Activated CD4-positive, alpha-beta T cell treated with anti-CD3 and anti-CD28 coated beads, Interleukin-2, Interleukin-4, amounts not matched to agents 100 ng/mL and 50 ng/mL, durations not matched to agents 16 hours and 8 hours (primary cell): ENCODE measurements around the gene GRIN2A.

ENCODE experiments used
- DNase-seq: peaks from one replicate; pipeline ENCODE4 v3.0.0-alpha.2; 2020; ENCODE audit warnings: low spot score

Gene GRIN2A

DNA sequence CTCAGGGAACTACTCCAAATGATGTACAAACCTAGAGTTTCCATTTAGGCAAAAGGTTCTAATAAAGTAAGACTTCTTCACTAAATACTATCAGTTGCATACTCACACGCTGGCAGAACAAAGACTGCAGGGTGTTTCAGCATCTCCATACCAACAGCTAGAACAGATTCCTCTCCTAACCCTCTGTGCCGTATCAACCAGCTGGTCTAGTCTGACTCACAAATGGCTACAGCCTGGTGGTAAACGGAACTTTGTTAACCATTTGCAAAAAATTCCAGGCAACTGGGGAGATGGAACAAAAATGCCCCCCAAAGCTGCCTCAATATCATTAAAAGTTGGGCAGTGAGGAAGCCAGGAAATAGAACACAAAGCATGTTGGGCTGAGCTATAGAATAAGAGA, 217.1 kb downstream of the GRIN2A start:
- DNase-seq, result no peak

DNA sequence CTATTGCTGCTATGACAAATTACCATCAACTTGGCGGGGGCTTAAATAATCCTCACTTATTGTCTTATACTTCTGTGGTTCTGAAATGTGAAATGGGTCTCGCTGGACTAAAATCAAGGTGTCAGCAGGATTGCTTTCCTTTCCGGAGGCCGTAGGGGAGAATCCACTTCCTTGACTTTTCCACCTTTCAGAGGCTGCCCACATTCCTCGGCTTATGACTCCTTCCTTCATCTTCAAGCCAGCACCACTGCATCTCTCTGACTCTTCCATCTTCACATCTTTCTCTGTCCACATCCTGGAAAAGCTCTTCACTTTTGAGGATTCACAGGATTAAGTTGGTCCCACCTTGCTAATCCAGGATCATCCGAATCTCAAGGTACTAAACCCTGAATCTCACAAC, 217.8 kb downstream of the GRIN2A start:
- no peak for DNase-seq

DNA sequence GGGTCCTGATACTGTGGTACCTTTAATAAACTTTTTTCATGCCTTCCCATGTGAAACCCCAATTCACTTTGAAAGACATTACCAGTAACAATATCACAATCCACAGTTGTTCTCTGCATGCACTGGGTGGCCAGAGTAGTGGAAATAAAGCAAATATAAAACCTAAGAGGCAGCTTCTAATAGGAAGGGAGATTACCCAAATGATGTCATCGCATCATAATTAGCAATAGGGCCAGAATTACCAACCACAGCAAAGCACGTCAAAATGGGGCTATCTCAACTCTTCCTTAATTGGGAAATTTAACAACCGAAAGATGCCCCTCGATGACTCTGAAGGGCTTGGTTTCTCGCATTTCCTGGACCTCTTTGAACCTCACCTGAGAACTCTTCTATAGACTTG, 224.8 kb downstream of the GRIN2A start:
- DNase-seq, result no peak

DNA sequence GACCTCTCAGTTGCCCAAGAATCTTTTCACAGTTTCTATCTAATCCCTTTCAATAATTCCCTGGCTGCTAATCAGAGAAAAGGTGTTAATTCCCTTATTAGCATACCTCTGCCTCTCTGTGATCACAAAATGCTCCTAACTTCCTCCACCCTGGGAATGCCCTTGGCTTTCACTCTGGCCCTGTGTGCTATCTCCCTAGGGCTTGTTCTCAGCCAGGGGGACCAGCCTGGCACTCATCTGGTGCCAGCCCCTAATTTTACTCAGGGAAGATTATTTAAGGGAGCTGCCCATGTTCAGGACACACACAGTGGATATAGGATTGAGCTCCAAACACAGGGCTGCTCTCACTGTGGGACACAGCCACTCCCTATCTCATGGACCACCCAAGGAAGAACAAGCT, 225.2 kb downstream of the GRIN2A start:
- no peak for DNase-seq

DNA sequence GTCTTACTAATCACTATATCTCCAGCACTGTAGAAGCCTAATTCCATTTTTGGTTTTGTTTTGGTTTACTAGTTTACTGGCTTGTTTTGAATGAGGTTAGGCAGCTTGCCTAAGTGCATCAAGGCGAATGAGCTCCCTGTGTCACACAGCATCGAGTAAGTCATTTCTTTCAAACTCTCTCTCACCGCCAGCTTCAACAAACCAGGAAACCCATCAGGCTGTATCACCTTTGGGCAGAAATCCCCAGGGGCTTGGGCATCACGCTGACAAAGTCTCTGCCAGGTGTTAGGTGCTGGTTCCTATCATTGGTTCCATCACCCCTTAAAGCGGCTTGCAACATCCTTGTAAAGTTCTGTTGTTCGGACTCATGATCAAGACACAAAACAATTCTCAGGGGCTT, 226.6 kb downstream of the GRIN2A start:
- no peak for DNase-seq

DNA sequence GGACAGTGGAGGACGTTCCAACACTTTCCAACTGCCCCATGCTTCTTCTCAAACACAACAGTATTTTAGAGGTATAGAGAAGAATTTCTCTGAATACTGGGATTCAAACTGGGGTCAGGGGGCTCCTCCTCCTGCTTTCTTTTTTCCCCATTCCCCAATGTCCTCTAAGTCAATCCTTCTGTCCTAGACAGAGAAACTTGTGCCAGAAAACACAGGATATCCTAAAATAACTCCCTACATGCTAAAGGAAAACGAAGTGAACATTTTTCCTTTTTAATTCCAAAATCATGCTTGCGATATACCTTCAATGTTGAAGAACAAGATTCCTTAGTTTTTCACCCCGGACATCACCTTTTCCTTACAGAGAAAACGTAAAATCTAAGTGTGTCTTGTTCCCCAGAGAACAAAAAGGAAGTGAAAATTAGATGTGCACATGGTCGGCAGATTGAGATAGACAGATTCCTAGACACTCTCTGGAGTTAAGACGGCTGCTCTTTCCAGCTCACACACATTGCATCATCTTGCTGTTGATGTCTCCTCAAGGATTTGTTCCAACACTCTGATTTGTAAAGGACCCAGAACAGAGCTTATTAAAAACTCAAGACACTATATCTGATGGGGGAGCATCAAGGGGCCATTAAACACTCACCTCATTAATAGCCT, 228.2 kb downstream of the GRIN2A start:
- no peak for DNase-seq

DNA sequence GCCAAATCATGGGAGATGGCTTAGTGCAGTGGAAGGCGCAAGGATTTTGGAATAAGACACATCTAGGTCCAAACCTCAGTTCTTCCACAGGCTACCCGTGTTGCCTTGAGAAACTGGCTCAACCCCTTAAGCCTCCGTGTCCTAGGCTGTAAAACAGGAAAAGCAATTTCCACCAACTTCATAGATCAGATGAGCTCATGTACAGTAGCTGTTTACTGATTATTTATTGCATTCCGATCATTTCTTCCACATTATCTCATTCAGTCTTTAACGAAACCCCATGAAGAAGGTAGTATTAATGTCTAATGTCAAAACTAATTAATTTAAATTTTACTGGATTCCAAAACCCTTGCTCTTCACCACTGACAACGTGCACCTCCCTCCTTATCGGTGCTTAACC, 231.6 kb downstream of the GRIN2A start:
- DNase-seq, result no peak

DNA sequence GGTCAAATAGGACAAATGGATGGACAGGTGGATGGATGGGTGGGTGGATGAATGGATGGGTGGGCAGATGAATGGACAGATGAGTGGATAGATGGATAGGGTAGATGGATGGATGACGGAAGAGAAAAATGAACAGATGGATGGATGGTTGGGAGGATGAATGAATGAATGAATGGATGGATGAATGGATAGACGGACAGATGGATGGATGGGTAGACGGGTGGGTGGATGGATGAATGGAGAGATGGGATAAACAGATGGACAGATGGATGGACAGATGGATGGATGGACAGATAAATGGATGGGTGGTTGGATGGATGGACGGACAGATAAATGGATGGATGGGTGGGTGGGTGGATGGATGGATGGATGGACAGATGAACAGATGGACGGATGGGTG, 232.8 kb downstream of the GRIN2A start:
- DNase-seq, result no peak

DNA sequence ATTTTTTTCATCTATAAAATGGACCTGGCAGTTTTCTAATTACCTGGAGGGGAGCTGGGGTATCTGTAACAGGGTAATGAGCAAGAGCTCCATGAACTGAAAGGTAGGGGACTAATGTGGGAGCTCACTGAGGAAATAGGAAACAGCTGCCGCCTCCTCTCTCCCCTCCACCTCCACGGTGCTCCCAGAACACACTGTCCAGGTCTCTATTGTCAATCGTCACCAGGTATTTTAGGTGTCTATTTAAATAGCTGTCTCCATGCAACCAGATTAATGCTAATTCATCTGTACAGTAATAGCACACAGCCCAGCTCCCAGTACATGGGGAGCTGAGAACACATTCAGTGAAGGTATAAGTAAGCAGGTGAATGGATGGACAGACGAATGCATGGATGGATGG, 233.3 kb downstream of the GRIN2A start:
- DNase-seq, result no peak

DNA sequence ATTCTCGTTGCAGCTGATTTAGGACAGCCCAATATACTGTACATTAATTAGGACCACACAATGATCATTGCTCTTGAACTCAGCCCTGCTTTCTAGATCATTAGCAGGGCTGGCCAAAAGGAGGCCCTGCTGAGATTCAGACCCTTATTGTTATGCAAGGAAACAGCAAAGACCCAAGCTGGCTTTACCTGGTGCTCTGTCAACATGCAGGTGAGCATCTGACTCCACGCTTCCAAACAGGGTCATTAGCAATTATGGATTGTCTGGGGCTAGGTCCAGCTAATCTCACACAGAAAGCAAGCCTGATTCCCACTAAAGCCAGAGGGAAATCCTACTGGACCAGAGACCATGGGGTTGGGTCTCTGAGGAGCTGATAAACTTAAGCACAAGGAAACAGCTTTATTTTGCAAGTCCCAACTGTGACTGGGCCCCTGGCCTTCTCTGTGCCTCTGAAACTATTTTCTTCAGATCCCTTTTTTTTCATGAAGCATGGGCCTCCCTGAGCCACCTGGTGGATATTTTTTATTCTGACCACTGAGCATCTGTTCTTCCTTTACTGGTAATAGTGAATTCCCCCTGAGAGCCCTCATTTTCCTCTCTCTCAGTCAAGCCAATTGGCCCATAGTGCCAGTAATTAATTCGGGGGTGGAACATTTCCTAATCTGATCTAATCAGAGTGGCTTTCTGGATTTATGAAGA, 236.1 kb downstream of the GRIN2A start:
- no peak for DNase-seq

DNA sequence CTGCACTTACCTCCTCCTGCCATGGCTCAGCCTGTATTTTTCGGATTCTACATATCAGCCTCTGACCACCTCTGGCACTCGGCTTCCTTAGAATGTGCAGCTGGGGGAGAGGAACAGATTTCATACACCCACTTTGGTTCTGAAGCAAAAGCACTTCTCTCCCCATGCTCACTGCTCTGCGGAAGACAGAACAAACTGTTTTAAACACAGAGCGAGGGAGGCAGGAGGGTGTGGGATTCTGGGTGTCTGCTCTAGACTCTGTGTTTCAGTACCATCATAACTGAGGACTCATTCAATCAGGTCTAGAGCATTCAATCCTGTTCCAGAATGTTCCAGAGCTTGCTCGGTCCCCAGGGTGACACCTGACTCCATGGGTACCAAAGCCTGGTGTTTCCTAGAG, 239.1 kb downstream of the GRIN2A start:
- no peak for DNase-seq

DNA sequence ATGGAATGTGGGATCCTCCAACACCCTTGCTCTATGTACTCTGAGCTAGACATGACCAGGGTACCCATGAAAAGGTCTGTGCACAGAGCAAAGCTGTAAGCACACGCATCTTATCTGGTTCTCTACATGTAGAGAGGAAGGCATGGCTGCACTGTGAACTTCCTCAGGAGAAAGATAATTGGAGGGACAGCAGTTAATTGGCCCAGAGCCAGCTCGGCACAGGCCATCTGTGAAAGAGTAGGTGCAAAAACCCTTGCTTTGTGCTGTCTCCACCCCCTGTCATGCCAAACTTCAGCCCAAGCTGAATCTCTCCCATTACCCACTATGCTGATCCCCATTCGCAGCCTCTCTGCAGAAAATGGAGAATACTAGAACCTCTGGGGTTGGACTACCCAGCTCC, 241.0 kb downstream of the GRIN2A start:
- no peak for DNase-seq

DNA sequence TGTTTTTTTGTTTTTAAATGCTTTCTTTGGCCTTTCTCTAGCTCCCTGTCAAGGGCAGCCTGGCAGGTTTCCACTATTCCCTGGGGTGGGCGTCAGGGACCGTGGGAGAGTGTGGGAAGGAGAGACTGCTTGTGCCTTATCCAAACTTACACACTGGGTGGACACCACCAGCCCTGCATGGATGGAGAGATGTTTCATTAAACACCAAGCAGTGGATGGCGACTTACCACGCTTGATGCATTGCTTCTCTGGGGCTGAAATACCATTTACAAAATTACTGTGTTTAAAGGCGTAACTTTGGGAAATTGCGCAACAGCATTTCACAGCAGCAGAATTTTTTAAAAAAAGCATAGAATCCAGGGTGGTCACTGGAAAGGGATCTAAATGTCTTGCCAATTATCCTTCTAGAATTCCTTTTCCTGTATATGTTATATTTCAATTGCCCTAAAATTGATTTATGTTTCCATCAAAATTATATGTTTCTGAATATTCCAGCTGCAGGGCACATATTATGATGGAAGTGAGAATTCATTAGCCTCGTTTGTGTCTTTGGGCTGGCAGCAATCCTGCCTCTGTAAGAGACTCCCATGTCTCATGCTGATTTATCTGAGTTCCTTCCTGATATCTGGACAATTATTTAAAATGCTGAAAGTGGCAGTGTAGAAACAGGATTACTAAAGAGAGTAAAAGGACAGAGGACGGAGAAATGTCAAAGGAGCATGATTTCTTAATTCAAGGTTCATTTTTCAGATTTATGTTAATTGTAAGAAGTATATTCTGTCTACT, 247.3 kb downstream of the GRIN2A start:
- no peak for DNase-seq

DNA sequence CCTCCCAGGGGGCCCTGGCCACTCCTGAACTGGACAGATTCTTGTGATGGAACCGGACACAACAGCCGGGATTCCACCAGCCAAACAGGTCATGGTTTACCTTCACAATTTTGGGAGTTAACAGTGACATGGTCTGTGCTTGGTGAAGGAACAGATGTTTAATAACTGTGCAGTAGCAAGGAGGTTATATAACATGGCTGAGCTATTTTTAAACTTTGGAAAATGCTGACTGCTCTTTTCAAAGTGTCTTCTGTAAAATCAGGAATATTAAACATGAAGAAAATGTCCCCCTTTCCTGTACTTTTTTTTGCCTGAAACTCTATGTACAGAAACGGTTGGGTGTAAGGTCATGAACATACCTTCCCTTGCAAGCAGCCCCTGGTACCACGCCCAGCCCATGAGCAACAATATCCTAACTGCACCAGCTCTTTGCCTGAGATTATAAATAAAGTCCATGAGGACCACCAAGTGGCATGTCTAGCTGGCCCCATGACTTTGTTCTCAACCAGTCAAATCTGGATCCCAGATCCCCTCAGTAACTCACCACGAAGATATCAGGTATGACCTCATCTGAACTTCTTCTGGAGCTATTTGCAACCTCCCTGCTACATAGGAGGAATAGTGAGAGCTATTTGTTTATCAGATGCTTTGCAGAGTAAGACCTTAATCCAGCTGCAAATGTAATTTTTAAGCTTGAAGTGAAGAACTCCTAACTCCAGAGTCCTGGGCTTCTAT, 249.1 kb downstream of the GRIN2A start:
- no peak for DNase-seq

DNA sequence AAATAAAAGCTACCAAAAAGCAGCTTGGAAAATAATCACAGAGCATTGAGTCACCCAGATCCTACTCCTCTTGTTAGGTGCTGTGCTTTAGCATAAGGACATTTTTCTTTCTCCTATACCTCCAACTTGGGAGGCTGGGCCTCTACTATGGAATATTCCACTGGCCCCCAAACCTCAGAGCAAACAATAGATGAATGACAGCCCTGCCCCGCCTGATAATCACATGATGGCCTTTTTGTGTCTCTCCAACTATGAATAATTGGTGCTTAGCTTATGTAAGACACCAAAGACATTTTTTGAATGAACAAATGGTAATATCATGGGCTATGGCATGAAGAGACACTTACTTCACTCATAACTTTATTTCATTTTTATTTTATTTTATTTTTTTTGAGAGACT, 250.2 kb downstream of the GRIN2A start:
- no peak for DNase-seq

DNA sequence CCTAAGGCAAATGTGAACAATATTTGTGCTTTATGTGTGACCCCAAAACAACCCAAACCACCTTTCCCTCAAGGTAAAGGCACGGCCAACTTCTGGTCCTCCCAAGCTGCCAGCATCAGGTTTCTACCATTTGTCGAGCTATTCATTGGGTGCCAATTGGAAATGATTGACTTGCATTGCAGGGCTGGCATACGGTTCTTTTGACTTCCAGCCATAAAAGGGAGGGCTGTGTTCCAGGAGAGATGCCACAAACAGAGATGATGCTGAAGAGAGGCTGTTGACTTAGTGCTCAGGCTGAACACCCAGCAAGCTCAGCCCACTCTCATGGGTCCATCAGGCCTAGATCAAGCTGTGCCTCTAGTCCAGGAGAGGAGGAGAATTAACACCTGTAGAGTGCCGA, 252.4 kb downstream of the GRIN2A start:
- no peak for DNase-seq

DNA sequence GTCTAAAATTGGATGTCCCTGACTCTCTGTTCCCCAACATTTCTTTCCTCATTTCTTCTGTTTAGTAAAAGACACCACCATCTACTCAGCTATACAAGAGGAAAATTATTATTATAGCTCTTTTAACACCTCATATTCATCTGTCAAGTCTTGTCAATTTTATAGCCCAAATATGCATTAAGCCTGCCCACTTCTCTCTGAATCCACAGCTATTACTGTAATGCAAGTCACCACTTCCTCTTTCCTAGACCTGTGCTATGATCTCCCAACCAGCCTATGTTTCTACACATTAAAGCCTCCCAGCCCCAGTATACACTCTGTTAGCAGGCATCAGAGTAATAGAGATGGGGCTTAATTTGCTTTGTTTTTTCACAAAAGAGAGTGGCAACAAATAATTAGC, 252.9 kb downstream of the GRIN2A start:
- no peak for DNase-seq

DNA sequence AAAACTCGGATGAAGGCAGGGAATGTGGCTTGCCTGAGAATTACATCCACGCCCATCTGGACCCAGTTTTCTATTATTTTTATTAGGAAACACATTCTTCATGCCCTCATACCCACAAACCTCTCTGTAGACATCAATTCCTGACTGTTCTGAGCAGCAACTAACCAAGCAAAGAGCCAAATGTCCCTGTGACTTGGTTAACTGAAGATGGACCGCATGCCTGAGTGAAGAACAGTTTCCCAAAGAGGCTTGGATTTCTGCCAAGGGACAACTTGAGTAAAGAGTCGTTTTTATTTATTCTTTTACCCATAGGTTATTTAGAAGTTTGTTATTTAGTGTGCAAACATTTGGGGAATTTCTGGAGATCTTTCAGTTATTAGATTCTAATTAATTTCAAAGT, 259.8 kb downstream of the GRIN2A start:
- no peak for DNase-seq

DNA sequence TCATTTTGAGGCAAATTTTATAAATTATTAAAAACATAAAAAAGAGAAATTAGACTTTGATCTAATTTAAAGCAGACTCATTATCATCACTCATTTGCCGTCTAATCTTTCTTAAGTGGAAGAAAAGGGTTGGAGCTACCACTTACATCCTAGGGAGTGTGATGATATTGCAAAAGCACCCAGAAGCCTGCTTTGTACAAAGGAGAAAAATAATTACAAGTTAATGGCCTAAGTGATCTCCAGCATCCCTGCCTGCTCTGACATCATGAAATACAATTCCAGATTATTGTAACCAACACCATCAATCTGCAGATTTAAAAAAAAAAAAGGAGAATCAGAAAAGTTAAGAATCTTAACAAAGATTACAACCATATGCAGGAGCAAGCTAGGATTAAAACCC, 260.2 kb downstream of the GRIN2A start:
- no peak for DNase-seq

DNA sequence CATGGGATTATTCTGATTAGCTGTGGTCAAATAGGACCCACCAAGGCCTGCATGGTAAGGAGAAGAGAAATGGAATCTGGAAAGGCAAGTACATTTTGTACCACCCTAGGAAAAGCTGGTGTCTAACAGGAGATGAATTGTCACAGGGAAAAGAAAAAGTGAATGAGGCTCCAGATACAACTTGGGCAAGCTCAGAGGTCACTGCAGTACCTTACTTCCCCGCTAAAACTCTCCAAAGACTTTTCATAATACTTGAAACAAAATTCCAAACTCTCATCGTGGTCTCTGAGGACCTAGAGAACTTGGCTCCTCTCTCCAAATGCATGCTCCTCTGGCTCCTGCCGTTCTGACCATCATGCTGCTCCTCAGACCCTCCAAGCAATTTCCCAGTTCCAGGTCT, 262.8 kb downstream of the GRIN2A start:
- no peak for DNase-seq

DNA sequence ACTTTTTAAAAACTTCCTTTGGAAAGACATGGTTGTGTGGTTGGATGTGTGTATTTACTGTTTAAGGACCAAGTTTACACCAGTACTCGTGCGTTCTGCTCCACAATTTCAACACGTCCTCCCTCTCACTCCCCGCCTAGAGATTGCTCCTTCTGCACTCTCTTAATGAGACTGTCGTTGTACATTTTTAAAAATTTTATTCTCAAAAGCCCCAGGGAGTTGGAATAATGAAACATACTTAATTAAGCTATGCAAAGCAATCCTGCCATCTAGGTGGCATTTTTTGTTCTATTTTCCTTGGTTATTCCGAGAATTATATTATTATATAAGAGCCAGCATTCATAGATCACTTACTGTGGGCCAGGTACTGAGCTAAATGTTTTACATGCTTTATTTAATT, 264.5 kb downstream of the GRIN2A start:
- no peak for DNase-seq

DNA sequence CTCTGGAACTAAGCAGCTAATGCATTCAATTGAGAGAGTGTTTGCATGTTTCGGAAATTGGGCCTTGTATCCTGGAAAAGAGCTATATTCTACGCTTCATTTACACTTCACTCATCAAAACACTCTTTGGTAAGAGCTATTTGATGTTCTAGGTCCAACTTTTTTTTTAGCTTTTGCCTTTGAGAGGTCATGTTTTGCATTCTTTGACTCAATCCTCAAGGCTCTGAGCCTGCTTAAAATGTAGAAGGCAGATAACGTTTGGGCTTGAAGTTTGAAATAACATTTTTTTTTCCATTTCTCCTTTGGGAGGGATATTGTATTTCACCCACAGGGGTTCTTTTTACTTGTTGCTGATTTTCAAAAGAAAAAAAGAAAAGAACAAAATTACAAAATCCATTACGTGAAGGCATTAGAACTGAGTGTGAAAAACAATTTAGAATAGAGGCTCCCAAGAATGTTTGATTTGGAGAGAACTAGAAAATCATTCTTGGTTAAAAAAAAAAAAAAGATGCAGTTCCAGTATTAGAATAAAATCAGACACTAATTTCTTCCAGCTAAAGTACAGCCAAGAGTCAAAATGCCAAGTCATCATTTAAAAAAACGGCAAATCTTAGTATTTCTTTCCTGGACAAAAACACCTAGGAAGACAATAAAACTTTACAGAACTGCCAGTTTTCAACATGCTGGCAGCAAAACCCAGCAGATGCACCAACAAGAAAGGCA, 268.5 kb downstream of the GRIN2A start:
- no peak for DNase-seq
